GM23338 (cell line): ENCODE measurements around the gene ZNF641. TPM values are rescaled to one million over a fixed set of nuclear protein-coding genes. Genes with fewer than 3 reads are reported as not detected.
"Not testable (repeated sequence)": the region's sequence is repeated elsewhere in the genome, so short reads cannot be mapped to it uniquely, and the experiment has no call there.

Source experiments
- ATAC-seq: fragments of 200-7000 bp; cut with Tn5 transposase; 3 replicates; pipeline ENCODE4 v1.9.1; 2020
- DNase-seq: peaks from one replicate; pipeline ENCODE4 v3.0.0-alpha.2; 2015; ENCODE audit warnings: low spot score
- H2AFZ ChIP-seq: fragments of 200-600 bp; sonication (generic); 2 replicates; pipeline ENCODE4 v1.8.0; 2016; ENCODE audit warnings: antibody characterized with exemption, mild to moderate bottlenecking, moderate library complexity
- H3F3A ChIP-seq: fragments of 200-600 bp; sonication (generic); replicated peaks from 2 replicates; pipeline ENCODE4 v1.8.0; 2017; ENCODE audit warnings: antibody characterized with exemption, mixed run types, low read depth
- H3K27ac ChIP-seq: fragments of 200-600 bp; sonication (generic); 2 replicates; pipeline ENCODE4 v1.6.1; 2016; ENCODE audit warnings: low read depth
- H3K27me3 ChIP-seq: fragments of 200-600 bp; sonication (generic); 2 replicates; pipeline ENCODE4 v1.8.0; 2016; ENCODE audit warnings: mild to moderate bottlenecking, mixed run types, moderate library complexity; ENCODE audit not compliant: insufficient read depth
- H3K36me3 ChIP-seq: fragments of 200-600 bp; sonication (generic); 2 replicates; pipeline ENCODE4 v1.8.0; 2016; ENCODE audit warnings: mild to moderate bottlenecking; ENCODE audit not compliant: insufficient read depth
- H3K4me1 ChIP-seq: fragments of 200-600 bp; sonication (generic); 2 replicates; pipeline ENCODE4 v1.8.0; 2016; ENCODE audit warnings: mild to moderate bottlenecking, moderate library complexity; ENCODE audit not compliant: insufficient read depth
- H3K4me2 ChIP-seq: fragments of 200-600 bp; sonication (generic); 2 replicates; pipeline ENCODE4 v1.7.1; 2017; ENCODE audit warnings: mixed run types
- H3K4me3 ChIP-seq: fragments of 200-600 bp; sonication (generic); 2 replicates; pipeline ENCODE4 v1.6.1; 2016; ENCODE audit warnings: mixed run types
- H3K79me2 ChIP-seq: fragments of 200-600 bp; sonication (generic); replicated peaks from 2 replicates; pipeline ENCODE4 v1.8.0; 2017; ENCODE audit warnings: mild to moderate bottlenecking; ENCODE audit not compliant: insufficient read depth
- H3K9me2 ChIP-seq: fragments of 200-600 bp; sonication (generic); 2 replicates; pipeline ENCODE4 v1.8.0; 2017; ENCODE audit not compliant: insufficient read depth
- H4K20me1 ChIP-seq: fragments of 200-600 bp; sonication (generic); replicated peaks from 2 replicates; pipeline ENCODE4 v1.8.0; 2017; ENCODE audit warnings: mild to moderate bottlenecking; ENCODE audit not compliant: insufficient read depth
- H3K27ac Mint-ChIP-seq: 2 replicates; pipeline ENCODE4 v1.8.0; 2020; ENCODE audit warnings: inconsistent platforms, mild to moderate bottlenecking, moderate library complexity, mixed read lengths
- H3K27me3 Mint-ChIP-seq: 3 replicates; pipeline ENCODE4 v1.8.0; 2022; ENCODE audit warnings: low read depth, mild to moderate bottlenecking, moderate library complexity, mixed read lengths, inconsistent platforms; ENCODE audit not compliant: insufficient read depth, poor library complexity
- H3K36me3 Mint-ChIP-seq: 3 replicates; pipeline ENCODE4 v1.8.0; 2021; ENCODE audit warnings: low read depth, mild to moderate bottlenecking, inconsistent platforms, moderate library complexity, mixed read lengths
- H3K4me1 Mint-ChIP-seq: 3 replicates; pipeline ENCODE4 v1.8.0; 2020; ENCODE audit warnings: mild to moderate bottlenecking, inconsistent platforms, mixed read lengths
- H3K4me3 Mint-ChIP-seq: 3 replicates; pipeline ENCODE4 v1.8.0; 2021; ENCODE audit warnings: moderate library complexity, mild to moderate bottlenecking, inconsistent platforms, mixed read lengths
- H3K9me3 Mint-ChIP-seq: 3 replicates; pipeline ENCODE4 v1.8.0; 2020; ENCODE audit warnings: moderate library complexity, mild to moderate bottlenecking, inconsistent platforms, mixed read lengths
- EZH2 ChIP-seq: fragments of 200-600 bp; sonication (generic); IDR thresholded peaks from one replicate; pipeline ENCODE4 v1.8.0; 2017; ENCODE audit warnings: antibody characterized with exemption, mild to moderate bottlenecking, low read depth; ENCODE audit not compliant: unreplicated experiment
- EZH2phosphoT487 ChIP-seq: fragments of 200-600 bp; sonication (generic); IDR thresholded peaks from one replicate; pipeline ENCODE4 v1.8.1; 2018; ENCODE audit warnings: antibody characterized with exemption; ENCODE audit not compliant: unreplicated experiment
- JUNB ChIP-seq: IDR thresholded peaks from one replicate; pipeline ENCODE4 v1.6.1; 2016; ENCODE audit warnings: antibody characterized with exemption; ENCODE audit not compliant: unreplicated experiment
- POLR2AphosphoS5 ChIP-seq: IDR thresholded peaks from 2 replicates; pipeline ENCODE4 v1.6.1; 2016; ENCODE audit warnings: antibody characterized with exemption, low read depth
- STAT1 ChIP-seq: IDR thresholded peaks from one replicate; pipeline ENCODE4 v1.6.1; 2016; ENCODE audit warnings: antibody characterized with exemption; ENCODE audit not compliant: unreplicated experiment
- ZNF114 ChIP-seq: fragments of 250-450 bp; sonication (Bioruptor Pico); IDR thresholded peaks from 2 replicates; pipeline ENCODE4 v1.5.0; 2020; ENCODE audit warnings: mild to moderate bottlenecking, moderate library complexity
- polyA plus RNA-seq: library from polyadenylated mRNA; unstranded; fragments of >200 nt; fragmentation: Nextera tagmentation; extraction: Ambion mirVana; gene quantifications from 2 replicates; pipeline ENCODE4 v1.2.1, GENCODE V29; 2016
- total RNA-seq: library from RNA; depleted of rRNA; stranded (reverse); fragments of >200 nt; shearing (Covaris generic); gene quantifications from 2 replicates; pipeline ENCODE4 v1.2.3, GENCODE V29; 2014
- TF ChIP-seq, protein P1 (sequence below), 2 experiments: fragments of 200-600 bp in 1 of 2; sonication (generic) in 1 of 2; conservative IDR thresholded peaks; 2 replicates each; pipeline versions ENCODE4 v1.5.1 to v1.6.1; 2016 to 2017; ENCODE audit warnings: antibody characterized with exemption in 2 of 2, low read depth in 2 of 2, mild to moderate bottlenecking in 2 of 2, moderate library complexity in 1 of 2

ZNF641 gene
- total and polyA plus RNA-seq, 2 experiments from 2014 or later, result 1.4 to 7.2 TPM

DNA sequence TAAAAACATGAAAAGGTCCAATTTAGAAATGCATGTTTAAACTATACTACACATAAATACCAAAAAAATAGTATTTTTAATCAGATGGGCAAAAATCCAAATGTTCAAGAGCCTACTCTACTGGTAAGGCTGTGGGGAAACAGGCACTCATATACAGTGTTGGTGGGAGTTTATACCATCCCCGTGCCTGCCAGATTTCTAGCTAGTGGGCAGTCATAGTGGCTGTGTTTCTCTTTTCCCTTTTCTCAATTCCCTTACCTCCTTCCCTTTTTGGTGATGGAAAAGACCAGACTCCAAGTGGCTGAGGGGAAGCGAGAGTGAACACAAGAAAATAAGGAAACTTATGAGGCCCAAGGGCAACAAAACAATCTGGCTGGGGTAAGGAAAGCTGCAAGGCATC, 14.7 kb downstream of the ZNF641 start:
- H3K27ac ChIP-seq, result no peak overlapping the region
- Mint-ChIP-seq H3K27me3 (peaks cover 5% of the 10 kb centered on the region), H3K4me3 (no peak overlapping the region), H3K4me1 (no peaks in the 10 kb centered on the region), H3K9me3 (peaks cover 26% of the 10 kb centered on the region), H3K36me3 (peaks cover 10% of the 10 kb centered on the region; the same call in 1 of the 3 replicates), H3K27ac (no peak overlapping the region)
- ATAC-seq, result no peak
- no peak overlapping the region for H3K4me3 ChIP-seq
- no peaks in the 10 kb centered on the region for H3F3A ChIP-seq
- H3K4me2 ChIP-seq, result no peak overlapping the region
- no peaks in the 10 kb centered on the region; the same call in 1 of the 2 replicates for H3K9me2 ChIP-seq
- H2AFZ ChIP-seq, result no peak overlapping the region
- no peaks in the 10 kb centered on the region for H4K20me1 ChIP-seq
- H3K27me3 ChIP-seq, result no peaks in the 10 kb centered on the region
- H3K36me3 ChIP-seq, result no peaks in the 10 kb centered on the region
- no peak for TF ChIP-seq ZNF114 (CRISPR knock-in tag)
- TF ChIP-seq EZH2, result no peak
- no peak for TF ChIP-seq EZH2phosphoT487
- no peak for TF ChIP-seq POLR2AphosphoS5
- TF ChIP-seq, protein P1, sequence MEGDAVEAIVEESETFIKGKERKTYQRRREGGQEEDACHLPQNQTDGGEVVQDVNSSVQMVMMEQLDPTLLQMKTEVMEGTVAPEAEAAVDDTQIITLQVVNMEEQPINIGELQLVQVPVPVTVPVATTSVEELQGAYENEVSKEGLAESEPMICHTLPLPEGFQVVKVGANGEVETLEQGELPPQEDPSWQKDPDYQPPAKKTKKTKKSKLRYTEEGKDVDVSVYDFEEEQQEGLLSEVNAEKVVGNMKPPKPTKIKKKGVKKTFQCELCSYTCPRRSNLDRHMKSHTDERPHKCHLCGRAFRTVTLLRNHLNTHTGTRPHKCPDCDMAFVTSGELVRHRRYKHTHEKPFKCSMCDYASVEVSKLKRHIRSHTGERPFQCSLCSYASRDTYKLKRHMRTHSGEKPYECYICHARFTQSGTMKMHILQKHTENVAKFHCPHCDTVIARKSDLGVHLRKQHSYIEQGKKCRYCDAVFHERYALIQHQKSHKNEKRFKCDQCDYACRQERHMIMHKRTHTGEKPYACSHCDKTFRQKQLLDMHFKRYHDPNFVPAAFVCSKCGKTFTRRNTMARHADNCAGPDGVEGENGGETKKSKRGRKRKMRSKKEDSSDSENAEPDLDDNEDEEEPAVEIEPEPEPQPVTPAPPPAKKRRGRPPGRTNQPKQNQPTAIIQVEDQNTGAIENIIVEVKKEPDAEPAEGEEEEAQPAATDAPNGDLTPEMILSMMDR (conservative IDR thresholded peaks at IDR 0.05; ENCODE audit: low read depth in 2 of 2), result no peak
- no peak for TF ChIP-seq JUNB
- no peak for TF ChIP-seq STAT1
- H3K79me2 ChIP-seq, result no peaks in the 10 kb centered on the region
- DNase-seq, result no peak
- H3K4me1 ChIP-seq, result no peaks in the 10 kb centered on the region

DNA sequence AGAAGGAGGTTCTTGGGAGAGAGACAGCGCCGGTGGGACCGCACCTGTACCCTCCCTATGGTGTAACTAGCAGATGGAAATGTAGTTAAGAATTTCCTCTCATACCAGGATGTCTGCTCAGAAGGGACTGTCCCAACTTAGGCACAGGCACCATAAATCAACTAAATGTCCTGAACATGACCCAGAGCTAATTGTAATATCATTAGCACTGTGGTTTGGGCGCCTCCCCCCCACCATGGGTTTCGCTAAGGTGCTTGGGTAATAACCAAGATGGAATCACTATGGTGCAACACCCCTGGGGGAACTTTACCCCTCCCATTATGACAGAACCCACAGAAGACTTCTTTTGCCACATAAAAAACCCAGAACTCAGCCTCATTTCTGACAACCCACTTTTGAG, 15.9 kb downstream of the ZNF641 start:
- H3K4me3 Mint-ChIP-seq, result no peak overlapping the region
- no peak overlapping the region for H3K27ac ChIP-seq
- no peak overlapping the region for H2AFZ ChIP-seq
- H3K36me3 Mint-ChIP-seq, result peaks cover 13% of the 10 kb centered on the region; the same call in 1 of the 3 replicates
- H3K4me1 Mint-ChIP-seq, result no peaks in the 10 kb centered on the region
- H3K27me3 Mint-ChIP-seq, result peaks cover 7% of the 10 kb centered on the region
- DNase-seq (no peak), ATAC-seq (no peak)
- no peak overlapping the region for H3K4me3 ChIP-seq
- no peaks in the 10 kb centered on the region for H3K36me3 ChIP-seq
- H3K4me1 ChIP-seq, result no peaks in the 10 kb centered on the region
- no peaks in the 10 kb centered on the region for H4K20me1 ChIP-seq
- no peaks in the 10 kb centered on the region for H3K79me2 ChIP-seq
- peaks cover 34% of the 10 kb centered on the region for H3K9me3 Mint-ChIP-seq
- no peak for TF ChIP-seq POLR2AphosphoS5
- TF ChIP-seq STAT1, result no peak
- H3K27ac Mint-ChIP-seq, result no peak overlapping the region
- no peaks in the 10 kb centered on the region; the same call in none of the 2 replicates for H3K9me2 ChIP-seq
- no peaks in the 10 kb centered on the region for H3F3A ChIP-seq
- no peak overlapping the region for H3K4me2 ChIP-seq
- H3K27me3 ChIP-seq, result no peaks in the 10 kb centered on the region

DNA sequence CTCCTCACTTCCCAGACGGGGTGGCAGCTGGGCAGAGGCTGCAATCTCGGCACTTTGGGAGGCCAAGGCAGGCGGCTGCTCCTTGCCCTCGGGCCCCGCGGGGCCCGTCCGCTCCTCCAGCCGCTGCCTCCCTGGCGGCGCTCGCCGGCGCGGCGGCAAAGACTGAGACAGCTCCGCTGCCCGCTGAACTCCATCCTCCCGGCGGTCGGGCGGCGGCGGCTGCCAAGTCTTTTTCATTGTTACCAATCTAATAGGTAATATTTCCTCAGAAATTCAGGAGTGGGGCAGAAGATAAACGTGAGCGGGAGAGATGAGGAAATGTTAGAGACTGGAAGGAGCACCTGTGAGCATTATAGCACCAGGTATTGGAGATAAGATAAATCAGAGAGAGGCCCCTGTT, 17.0 kb downstream of the ZNF641 start:
- Mint-ChIP-seq H3K9me3 (peaks cover 37% of the 10 kb centered on the region), H3K36me3 (peaks cover 13% of the 10 kb centered on the region; the same call in 1 of the 3 replicates)
- H3K4me1 ChIP-seq, H3K79me2 ChIP-seq, H3K27me3 ChIP-seq, H2AFZ ChIP-seq, DNase-seq, H3K4me1 Mint-ChIP-seq, H3K4me3 Mint-ChIP-seq, H4K20me1 ChIP-seq, H3K4me3 ChIP-seq, H3K27ac Mint-ChIP-seq, H3F3A ChIP-seq, H3K36me3 ChIP-seq, H3K27me3 Mint-ChIP-seq, ATAC-seq, H3K27ac ChIP-seq, H3K4me2 ChIP-seq, H3K9me2 ChIP-seq: not testable (repeated sequence)
